ENCODE results near the gene ZBBX.

The ZBBX gene

GRCh38 chr3:167305340-167305890, 74.7 kb downstream of the ZBBX start:
- no peak for DNase-seq

GRCh38 chr3:167304077-167304476, 76.0 kb downstream of the ZBBX start:
- no peak for DNase-seq

DNA sequence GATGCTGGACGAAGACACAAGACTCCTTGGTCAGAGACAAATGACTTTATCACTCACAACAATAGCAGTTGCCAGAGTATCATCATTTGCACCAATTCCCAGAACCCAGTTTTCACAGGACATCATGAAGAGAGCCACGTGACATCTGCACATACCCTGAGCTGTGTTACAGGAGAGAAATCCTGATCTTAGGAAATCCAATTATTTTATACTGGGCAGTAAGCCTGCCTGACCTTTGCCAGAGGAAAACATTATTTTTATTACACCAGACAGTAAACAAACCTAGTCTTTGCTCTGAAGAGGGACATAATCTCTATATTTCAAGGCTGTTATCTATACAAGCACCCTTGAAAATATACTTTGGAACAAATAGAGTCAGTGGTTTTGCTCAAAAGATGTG, 77.4 kb downstream of the ZBBX start:
- DNase-seq, result no peak

DNA sequence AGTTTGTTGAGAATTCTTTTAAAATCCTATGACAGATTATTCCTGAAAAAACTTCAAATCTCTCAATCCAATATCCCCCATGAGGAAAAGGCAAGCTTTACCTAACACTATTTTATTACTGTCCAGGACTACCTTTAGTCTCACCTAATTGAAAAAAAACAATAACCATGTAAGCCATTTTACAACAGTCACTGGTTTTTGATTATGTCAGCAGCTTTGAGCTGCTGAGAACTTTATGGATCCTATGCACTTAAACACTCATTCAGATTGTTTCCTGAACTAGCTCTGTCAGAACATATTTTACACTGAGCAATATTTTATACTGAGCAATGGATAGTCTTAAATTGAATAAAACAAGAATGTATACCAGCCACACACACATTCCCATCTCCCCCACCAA, 79.9 kb downstream of the ZBBX start:
- no peak for DNase-seq

- no peak for DNase-seq
Observed at GRCh38 chr3:167289435-167289834, 90.7 kb downstream of the ZBBX start.

- no peak for DNase-seq
Observed at GRCh38 chr3:167288737-167289136, 91.4 kb downstream of the ZBBX start.

GRCh38 chr3:167287308-167287707, 92.8 kb downstream of the ZBBX start:
- no peak for DNase-seq

- no peak for DNase-seq
Observed at GRCh38 chr3:167274141-167274874, 105.8 kb downstream of the ZBBX start.

DNA sequence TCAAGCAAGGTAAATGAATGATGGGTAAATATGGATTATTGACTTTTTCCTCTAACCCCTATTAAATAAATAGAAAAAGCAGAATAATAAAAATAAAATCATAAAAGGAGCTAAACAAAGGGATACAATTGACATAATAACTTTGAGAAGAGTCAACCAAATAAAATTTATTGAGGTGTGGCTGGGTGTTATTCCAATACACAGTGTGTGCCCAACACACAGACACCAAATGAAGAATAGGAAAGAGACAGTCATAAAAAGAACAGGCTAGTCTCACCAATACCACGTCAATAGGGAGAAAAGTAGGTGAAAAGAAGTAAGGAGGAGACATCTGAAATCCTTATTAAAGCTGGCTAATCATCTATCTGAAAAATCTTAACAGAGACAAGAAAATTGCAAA, 127.1 kb downstream of the ZBBX start:
- no peak for DNase-seq

- DNase-seq, result no peak
Observed at GRCh38 chr3:167251678-167252077, 128.4 kb downstream of the ZBBX start.

DNA sequence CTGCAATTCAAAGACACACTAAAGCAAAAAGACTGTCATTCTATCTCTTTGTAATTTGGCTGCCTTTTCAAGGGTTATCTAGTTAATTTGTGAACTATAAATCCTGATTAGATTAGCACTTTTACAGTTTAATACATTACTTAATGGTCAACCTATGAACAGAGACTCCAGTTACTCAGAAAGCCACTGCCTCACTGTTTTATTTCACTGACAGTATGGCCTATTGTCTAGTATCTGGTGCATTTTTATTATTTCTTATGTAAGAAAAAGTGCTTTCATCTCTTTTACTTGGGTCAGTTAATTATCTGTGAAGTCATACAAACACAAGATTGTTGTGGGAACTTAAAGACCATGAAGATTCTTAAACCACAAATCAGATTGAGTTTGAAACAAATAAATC, 133.8 kb downstream of the ZBBX start:
- no peak for DNase-seq

DNA sequence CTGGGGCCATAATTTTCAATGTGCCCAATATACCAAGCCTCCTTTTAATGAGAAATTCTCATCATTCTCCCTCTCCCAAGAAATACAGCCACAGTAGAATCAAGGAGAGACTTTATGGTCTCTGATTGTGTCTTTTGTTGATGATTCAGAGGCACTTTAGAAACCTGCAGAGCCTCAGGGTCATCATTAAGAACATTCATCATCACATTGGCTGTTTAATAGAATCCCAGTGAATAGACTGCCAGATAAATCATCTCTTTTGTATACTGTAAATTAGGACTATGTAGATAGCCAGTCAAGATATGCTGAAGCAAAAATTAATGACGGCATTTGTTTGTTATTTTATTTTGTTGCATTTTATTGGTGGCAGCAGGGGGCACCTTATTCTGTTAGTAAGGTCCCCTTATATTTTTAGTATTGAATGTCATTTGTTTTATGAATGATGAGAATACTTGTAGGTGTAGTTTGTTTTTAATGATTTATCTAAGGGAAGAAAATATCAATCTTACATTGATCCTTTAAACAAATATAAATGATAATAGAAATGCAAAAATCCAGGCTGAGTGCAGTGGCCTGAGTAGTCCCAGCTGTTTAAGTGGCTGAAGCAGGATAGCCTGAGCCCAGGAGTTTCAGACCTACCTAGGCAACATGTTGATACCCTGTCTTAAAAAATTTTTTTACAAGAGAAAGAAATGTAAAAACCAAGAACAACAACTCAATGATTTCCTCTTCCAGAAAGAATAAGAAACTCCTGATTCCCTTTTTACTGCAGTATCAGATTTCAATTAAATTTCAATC, 138.8 kb downstream of the ZBBX start:
- DNase-seq, result no peak

DNA sequence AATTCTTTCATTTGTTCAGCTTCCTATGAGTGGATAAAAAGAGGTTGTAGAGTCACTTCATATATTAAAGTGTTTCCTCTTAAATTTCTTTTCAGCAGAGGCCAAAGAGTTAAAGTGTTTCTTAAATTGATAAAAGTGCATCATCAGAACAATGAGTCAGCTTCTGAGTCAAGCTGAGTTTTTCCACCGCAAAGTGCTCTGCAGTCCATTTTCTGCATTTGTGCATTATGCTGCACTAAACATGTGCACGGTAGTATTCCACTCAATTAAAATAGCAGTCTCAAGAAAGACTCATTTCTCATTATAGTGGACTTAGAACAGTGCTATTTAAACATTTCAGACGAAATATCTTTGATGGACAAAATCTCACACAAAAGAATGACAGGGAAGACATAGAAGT, 152.0 kb downstream of the ZBBX start:
- DNase-seq, result no peak

DNA sequence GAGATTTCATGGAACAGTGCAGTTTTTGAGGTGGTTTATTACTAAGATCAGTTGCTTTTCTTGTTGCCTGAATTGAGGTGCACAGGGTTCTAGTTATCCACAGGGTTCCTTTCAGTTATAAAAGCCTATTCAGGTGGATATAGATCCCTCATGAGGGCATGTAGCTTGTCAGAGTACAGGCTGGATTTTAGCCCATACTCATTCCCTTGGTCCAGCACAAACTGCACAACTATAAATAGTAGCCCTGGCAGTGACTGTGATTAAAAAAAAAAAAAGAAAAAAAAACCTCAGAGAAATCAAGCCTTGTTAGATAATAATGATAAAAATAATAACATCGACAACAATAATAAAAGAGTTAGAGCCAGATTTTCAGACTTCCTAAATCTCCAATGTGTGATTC, 154.3 kb downstream of the ZBBX start:
- no peak for DNase-seq

DNA sequence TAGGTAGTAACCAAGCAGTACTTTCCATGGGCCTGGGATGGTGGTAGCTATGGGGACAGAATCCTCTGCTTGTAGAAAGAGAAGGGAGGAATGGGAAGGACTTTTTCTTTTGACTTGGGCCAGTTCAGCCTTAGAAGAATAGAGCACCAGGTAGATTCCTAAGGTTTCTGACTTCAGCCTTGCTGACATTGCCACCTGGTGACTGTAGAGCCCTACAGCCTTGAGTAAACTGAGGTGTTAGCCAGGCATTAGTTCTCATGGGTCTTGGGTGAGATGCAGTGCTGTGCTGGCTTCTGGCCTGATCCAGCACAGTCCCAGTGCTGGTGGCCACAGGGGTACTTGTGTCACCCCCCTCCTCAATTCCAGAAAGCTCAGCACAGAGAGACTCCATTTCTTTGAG, 171.1 kb downstream of the ZBBX start:
- DNase-seq, result no peak

DNA sequence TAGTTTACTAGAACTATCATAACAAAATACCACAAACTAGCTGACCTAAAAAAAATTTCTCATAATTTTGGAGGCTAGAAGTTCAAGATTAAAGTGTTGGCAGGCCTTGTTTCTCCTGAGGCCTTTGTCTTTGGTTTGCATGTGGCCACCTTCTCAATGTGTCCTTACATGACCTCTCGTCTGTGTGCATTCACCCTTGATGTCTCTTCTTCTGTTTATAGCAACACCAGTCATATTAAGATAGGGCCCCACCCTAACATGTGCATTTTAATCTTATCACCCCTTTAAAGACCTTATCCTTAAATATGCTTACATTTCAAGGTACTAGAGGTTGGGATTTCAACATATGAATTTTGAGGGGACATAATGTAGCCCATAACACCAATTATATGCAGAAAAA, 177.0 kb downstream of the ZBBX start:
- DNase-seq, result no peak

- DNase-seq, result no peak
Observed at GRCh38 chr3:167198949-167199600, 181.0 kb downstream of the ZBBX start.

Data from right kidney (tissue), 1 donor.